ENCODE data around the gene HAUS5. TPM values are rescaled to one million over a fixed set of nuclear protein-coding genes. Genes with fewer than 3 reads are reported as not detected.

HAUS5 gene
- total RNA-seq, 1 experiment from 2014 or later: 31.7 TPM

- ChIA-PET RAD21 (ENCODE audit: low non-redundant PET in 1 of 2, low total read pairs in 2 of 2, uncharacterized antibody in 2 of 2, unreplicated experiment in 2 of 2) (no interaction called here), POLR2A (no interaction called here), CTCF (no interaction called here)
- no TSS peak for BruUV-seq (replicated peaks)
- Histone ChIP-seq H3K4me3 (replicated peaks in 1 of 2; ENCODE audit: low read depth in 1 of 2, low read length in 2 of 2) (no peak overlapping the region), H3K4me1 (ENCODE audit: control insufficient read depth in 1 of 2, insufficient read depth in 2 of 2, low read length in 2 of 2) (peaks cover 2 to 17% of the 10 kb centered on the region in 2 experiments; a peak in 2 of 4 replicates), H2AFZ (ENCODE audit: low read depth, low read length, poor library complexity, severe bottlenecking) (no peak overlapping the region), H3K9ac (ENCODE audit: low read length) (no peak overlapping the region), H3K4me2 (ENCODE audit: low read length) (no peak overlapping the region), H3K36me3 (ENCODE audit: control insufficient read depth in 1 of 2, insufficient read depth in 2 of 2, low read length in 2 of 2) (no peaks in the 10 kb centered on the region), H3K27ac (ENCODE audit: low read depth, low read length) (no peak overlapping the region), H3K9me2 (ENCODE audit: insufficient read depth) (no peaks in the 10 kb centered on the region), H3K27me3 (ENCODE audit: insufficient read depth, low read length) (peaks cover 5% of the 10 kb centered on the region; the same call in 1 of the 2 replicates), H3K79me2 (ENCODE audit: insufficient read depth, low read length) (no peaks in the 10 kb centered on the region), H4K20me1 (ENCODE audit: insufficient read depth) (no peaks in the 10 kb centered on the region), H3K9me3 (ENCODE audit: control insufficient read depth in 1 of 2, insufficient read depth in 1 of 2, low read depth in 1 of 2, low read length in 2 of 2) (no peaks in the 10 kb centered on the region)
- ATAC-seq (no peak), DNase-seq (ENCODE audit: low read depth, low spot score) (no peak)
- intact Hi-C loops (cut with micrococcal nuclease): no loop called here
- TF ChIP-seq ZNF274 (IDR thresholded peaks at IDR 0.05; ENCODE audit: low read depth, low read length): no peak
- TF ChIP-seq, protein P1, sequence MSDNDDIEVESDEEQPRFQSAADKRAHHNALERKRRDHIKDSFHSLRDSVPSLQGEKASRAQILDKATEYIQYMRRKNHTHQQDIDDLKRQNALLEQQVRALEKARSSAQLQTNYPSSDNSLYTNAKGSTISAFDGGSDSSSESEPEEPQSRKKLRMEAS (IDR thresholded peaks at IDR 0.05): no peak
- TF ChIP-seq ELF1 (IDR thresholded peaks at IDR 0.05; ENCODE audit: borderline replicate concordance, low read depth): no peak
- no peak for TF ChIP-seq RAD21 (IDR thresholded peaks at IDR 0.05; ENCODE audit: low read depth)
- TF ChIP-seq ATF3 (IDR thresholded peaks at IDR 0.05): no peak
- no peak for TF ChIP-seq POLR2A (IDR thresholded peaks at IDR 0.05; ENCODE audit: borderline replicate concordance, extremely low read depth, insufficient read depth, insufficient read length)
- no peak for TF ChIP-seq POLR2AphosphoS5 (IDR thresholded peaks at IDR 0.05; ENCODE audit: low read depth, low read length)
These were observed 57.4 kb downstream of the HAUS5 start for GRCh38 chr19:35669974-35670373.

- no peak for ATAC-seq
- no peak for TF ChIP-seq SP1 (IDR thresholded peaks at IDR 0.05; ENCODE audit: low read depth)
- no peak for TF ChIP-seq SRF (IDR thresholded peaks at IDR 0.05; ENCODE audit: low read depth)
- no peak for TF ChIP-seq ELF1 (IDR thresholded peaks at IDR 0.05; ENCODE audit: borderline replicate concordance, low read depth)
- no peak for TF ChIP-seq ZNF274 (IDR thresholded peaks at IDR 0.05; ENCODE audit: low read depth, low read length)
- TF ChIP-seq POLR2A (IDR thresholded peaks at IDR 0.05; ENCODE audit: borderline replicate concordance, extremely low read depth, insufficient read depth, insufficient read length): no peak
- TF ChIP-seq EZH2phosphoT487 (IDR thresholded peaks at IDR 0.05; ENCODE audit: borderline replicate concordance): no peak
- no peak for TF ChIP-seq REST (IDR thresholded peaks at IDR 0.05; ENCODE audit: low read depth)
- no peak for TF ChIP-seq POLR2AphosphoS5 (IDR thresholded peaks at IDR 0.05; ENCODE audit: low read depth, low read length)
- TF ChIP-seq YY1 (IDR thresholded peaks at IDR 0.05; ENCODE audit: extremely low read depth, insufficient replicate concordance, low read depth, low read length): no peak
- TF ChIP-seq EGR1 (IDR thresholded peaks at IDR 0.05; ENCODE audit: low read depth): no peak
- TF ChIP-seq ATF3 (IDR thresholded peaks at IDR 0.05): no peak
- TF ChIP-seq RAD21 (IDR thresholded peaks at IDR 0.05; ENCODE audit: low read depth): no peak
These were observed 58.2 kb downstream of the HAUS5 start for GRCh38 chr19:35670686-35671085.

More at GRCh38 chr19:35670686-35671085, 58.2 kb downstream of the HAUS5 start:
- H3K9me2 ChIP-seq (ENCODE audit: insufficient read depth): no peaks in the 10 kb centered on the region
- RAD21 ChIA-PET (ENCODE audit: low non-redundant PET in 1 of 2, low total read pairs in 2 of 2, uncharacterized antibody in 2 of 2, unreplicated experiment in 2 of 2): no interaction called here
- H4K20me1 ChIP-seq (ENCODE audit: insufficient read depth): no peaks in the 10 kb centered on the region
- no peak overlapping the region for H2AFZ ChIP-seq (ENCODE audit: low read depth, low read length, poor library complexity, severe bottlenecking)
- no peaks in the 10 kb centered on the region for H3K9me3 ChIP-seq (ENCODE audit: control insufficient read depth in 1 of 2, insufficient read depth in 1 of 2, low read depth in 1 of 2, low read length in 2 of 2)
- no peak overlapping the region for H3K4me2 ChIP-seq (ENCODE audit: low read length)
- peaks cover 5% of the 10 kb centered on the region; the same call in 1 of the 2 replicates for H3K27me3 ChIP-seq (ENCODE audit: insufficient read depth, low read length)
- CTCF ChIA-PET: no interaction called here
- no peak overlapping the region for H3K4me3 ChIP-seq (replicated peaks in 1 of 2; ENCODE audit: low read depth in 1 of 2, low read length in 2 of 2)
- BruUV-seq (replicated peaks): no TSS peak
- H3K9ac ChIP-seq (ENCODE audit: low read length): no peak overlapping the region
- intact Hi-C loops (cut with micrococcal nuclease): no loop called here
- no peaks in the 10 kb centered on the region for H3K79me2 ChIP-seq (ENCODE audit: insufficient read depth, low read length)
- POLR2A ChIA-PET: interaction anchor here (0.7 kb wide), 1 partner anchor 23 kb away, joined by 4 read pairs; the partner anchor contains the start of gene COX6B1
- peaks cover 2 to 17% of the 10 kb centered on the region in 2 experiments; a peak in 2 of 4 replicates for H3K4me1 ChIP-seq (ENCODE audit: control insufficient read depth in 1 of 2, insufficient read depth in 2 of 2, low read length in 2 of 2)
- H3K36me3 ChIP-seq (ENCODE audit: control insufficient read depth in 1 of 2, insufficient read depth in 2 of 2, low read length in 2 of 2): no peaks in the 10 kb centered on the region
- no peak overlapping the region for H3K27ac ChIP-seq (ENCODE audit: low read depth, low read length)
- DNase-seq (ENCODE audit: low read depth, low spot score): no peak
